SU-DHL-6 (cell line): Measurements from ENCODE around the gene HMX2.

Source experiments
- H2AFZ ChIP-seq: fragments of 200-600 bp; sonication (generic); 2 replicates; pipeline ENCODE4 v1.6.1; 2014; ENCODE audit warnings: low read depth, mild to moderate bottlenecking, moderate library complexity, mixed read lengths, antibody characterized with exemption, low read length; ENCODE audit not compliant: severe bottlenecking
- H3F3A ChIP-seq: fragments of 200-600 bp; shearing (Covaris generic); 2 replicates; pipeline ENCODE4 v1.6.0; 2016; ENCODE audit warnings: antibody characterized with exemption, mild to moderate bottlenecking; ENCODE audit not compliant: insufficient read depth
- H3K27ac ChIP-seq: fragments of 200-600 bp; sonication (generic); 2 replicates; pipeline ENCODE4 v1.5.1; 2016; ENCODE audit warnings: low read depth, mild to moderate bottlenecking, low read length, moderate library complexity, mixed read lengths
- H3K27me3 ChIP-seq: fragments of 200-600 bp; sonication (generic), shearing (Covaris generic); 2 replicates; pipeline ENCODE4 v1.6.0; 2014; ENCODE audit warnings: mild to moderate bottlenecking, low read length
- H3K36me3 ChIP-seq: fragments of 200-600 bp; sonication (generic); 2 replicates; pipeline ENCODE4 v1.6.1; 2014; ENCODE audit warnings: mild to moderate bottlenecking, low read length, mixed read lengths
- H3K4me2 ChIP-seq: fragments of 300-600, 200-600 bp; shearing (Covaris generic), sonication (generic); 2 replicates; pipeline ENCODE4 v1.6.0; 2014; ENCODE audit warnings: low read length, low read depth, mild to moderate bottlenecking; ENCODE audit not compliant: poor library complexity, severe bottlenecking
- H3K4me3 ChIP-seq: fragments of 200-600 bp; sonication (generic); 2 replicates; pipeline ENCODE4 v1.5.1; 2014; ENCODE audit warnings: antibody characterized with exemption, low read length, mild to moderate bottlenecking, mixed read lengths; ENCODE audit not compliant: insufficient read depth, poor library complexity, severe bottlenecking
- H3K79me2 ChIP-seq: fragments of 200-600 bp; sonication (generic); 2 replicates; pipeline ENCODE4 v1.6.1; 2014; ENCODE audit warnings: mild to moderate bottlenecking, low read length, moderate library complexity; ENCODE audit not compliant: insufficient read depth
- H3K9ac ChIP-seq: fragments of 200-600 bp; sonication (generic); 2 replicates; pipeline ENCODE4 v1.7.0; 2014; ENCODE audit warnings: mild to moderate bottlenecking, low read length
- H3K9me2 ChIP-seq: fragments of 200-600 bp; sonication (generic); replicated peaks from 2 replicates; pipeline ENCODE4 v1.6.1; 2014; ENCODE audit warnings: low read length; ENCODE audit not compliant: insufficient read depth
- H3K9me3 ChIP-seq: fragments of 200-600 bp; sonication (generic); 2 replicates; pipeline ENCODE4 v1.6.1; 2014; ENCODE audit warnings: low read length, mixed read lengths; ENCODE audit not compliant: insufficient read depth
- H4K20me1 ChIP-seq: fragments of 200-600 bp; sonication (generic); 2 replicates; pipeline ENCODE4 v1.6.1; 2014; ENCODE audit warnings: low read depth, mild to moderate bottlenecking, antibody characterized with exemption, low read length, moderate library complexity, mixed read lengths
- CTCF ChIP-seq: fragments of 200-600 bp; sonication (generic); IDR thresholded peaks from one replicate; pipeline ENCODE4 v1.5.1; 2017; ENCODE audit warnings: antibody characterized with exemption, mild to moderate bottlenecking, low read length, moderate library complexity; ENCODE audit not compliant: insufficient read depth, poor library complexity, severe bottlenecking
- EZH2phosphoT487 ChIP-seq: fragments of 200-600 bp; sonication (generic), shearing (Covaris generic); conservative IDR thresholded peaks from 2 replicates; pipeline ENCODE4 v1.6.1; 2018; ENCODE audit warnings: mild to moderate bottlenecking, antibody characterized with exemption, low read length, moderate library complexity, mixed read lengths

The HMX2 gene

GRCh38 chr10:123157210-123157609 is 9.3 kb downstream of the HMX2 start:
- H3K27ac ChIP-seq: no peak overlapping the region
- peak overlapping the region; percentile 73 for H3K4me2 ChIP-seq
- TF ChIP-seq CTCF (no peak), EZH2phosphoT487 (no peak)
- no peaks in the 10 kb centered on the region; the same call in 1 of the 2 replicates for H3F3A ChIP-seq
- no peaks in the 10 kb centered on the region for H3K9me3 ChIP-seq
- H3K4me3 ChIP-seq: no peak overlapping the region
- H2AFZ ChIP-seq: no peak overlapping the region
- peaks cover 78% of the 10 kb centered on the region for H3K79me2 ChIP-seq
- peaks cover 68% of the 10 kb centered on the region for H4K20me1 ChIP-seq
- H3K9me2 ChIP-seq: no peaks in the 10 kb centered on the region
- H3K27me3 ChIP-seq: no peaks in the 10 kb centered on the region
- H3K9ac ChIP-seq: no peak overlapping the region
- peaks cover 69% of the 10 kb centered on the region for H3K36me3 ChIP-seq

- no peaks in the 10 kb centered on the region for H3K9me3 ChIP-seq
- no peaks in the 10 kb centered on the region for H3K27me3 ChIP-seq
- no peak overlapping the region for H3K27ac ChIP-seq
- H3K4me2 ChIP-seq: peak overlapping the region; percentile 73
- H4K20me1 ChIP-seq: peaks cover 79% of the 10 kb centered on the region
- H3F3A ChIP-seq: no peaks in the 10 kb centered on the region; the same call in 1 of the 2 replicates
- no peaks in the 10 kb centered on the region for H3K9me2 ChIP-seq
- TF ChIP-seq CTCF: no peak
- no peak for TF ChIP-seq EZH2phosphoT487
- no peak overlapping the region for H3K4me3 ChIP-seq
- H3K79me2 ChIP-seq: peaks cover 90% of the 10 kb centered on the region
- H2AFZ ChIP-seq: no peak overlapping the region
- H3K9ac ChIP-seq: no peak overlapping the region
- peaks cover 84% of the 10 kb centered on the region for H3K36me3 ChIP-seq
These were observed 10.7 kb downstream of the HMX2 start for GRCh38 chr10:123158682-123159081.

GRCh38 chr10:123160311-123160980 is 12.5 kb downstream of the HMX2 start:
- no peaks in the 10 kb centered on the region for H3K9me2 ChIP-seq
- peaks cover 93% of the 10 kb centered on the region for H3K79me2 ChIP-seq
- peaks cover 96% of the 10 kb centered on the region for H3K36me3 ChIP-seq
- H4K20me1 ChIP-seq: peaks cover 84% of the 10 kb centered on the region
- no peaks in the 10 kb centered on the region for H3K9me3 ChIP-seq
- no peak overlapping the region for H2AFZ ChIP-seq
- no peak overlapping the region for H3K27ac ChIP-seq
- no peak overlapping the region for H3K4me2 ChIP-seq
- no peak overlapping the region for H3K4me3 ChIP-seq
- H3F3A ChIP-seq: no peaks in the 10 kb centered on the region; the same call in 1 of the 2 replicates
- no peaks in the 10 kb centered on the region for H3K27me3 ChIP-seq
- H3K9ac ChIP-seq: no peak overlapping the region
- TF ChIP-seq CTCF (no peak), EZH2phosphoT487 (no peak)
